ENCODE measurements around the gene ALDH3B1.

DNA sequence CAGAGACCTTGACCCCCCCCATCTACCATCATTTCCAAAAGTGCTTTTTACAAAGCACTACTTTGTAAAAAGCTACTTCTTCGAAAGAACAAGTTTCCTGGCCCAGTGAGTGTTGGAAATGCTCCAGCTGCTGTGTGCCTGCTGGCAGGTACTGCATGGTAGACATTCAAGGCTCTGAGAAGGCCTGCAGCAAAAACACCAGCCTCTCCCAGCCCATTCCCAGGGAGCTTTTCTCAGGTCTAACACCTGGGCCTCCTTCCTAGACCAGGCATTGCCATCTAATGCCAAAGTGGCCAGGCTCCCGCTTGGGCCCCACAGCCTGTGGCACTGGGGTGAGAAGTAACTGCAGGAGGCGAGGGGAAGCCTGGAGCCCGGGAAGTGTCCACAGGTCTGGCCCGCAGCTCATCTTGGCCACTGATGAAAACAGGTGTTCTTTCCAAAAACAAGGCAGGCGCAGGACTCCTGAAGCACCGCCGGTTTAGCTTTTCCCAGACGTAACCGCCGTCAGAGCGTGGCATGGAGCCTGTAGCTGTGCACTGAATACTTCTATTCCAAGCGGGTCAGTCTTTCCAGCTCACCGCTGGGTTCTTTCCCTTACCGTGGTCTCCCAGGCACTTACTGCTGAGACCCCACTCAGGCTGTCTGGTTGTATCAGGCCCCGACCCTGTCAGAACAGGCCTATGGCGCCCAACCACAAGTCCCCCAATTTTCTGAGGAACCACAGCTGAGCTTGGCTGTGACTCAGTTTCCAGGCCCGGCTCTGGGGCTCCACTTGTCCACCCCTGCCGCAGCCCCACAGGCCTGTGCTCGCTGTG lies 27.5 kb downstream of the ALDH3B1 start:
- TF ChIP-seq CTCF (optimal IDR thresholded peaks at IDR 0.05 in 1 of 3, IDR thresholded peaks at IDR 0.05 in 1 of 3, conservative IDR thresholded peaks at IDR 0.05 in 1 of 3; ENCODE audit: extremely low read depth in 1 of 3, insufficient read depth in 2 of 3, low read length in 3 of 3) = no peak
- no peak for TF ChIP-seq EZH2 (IDR thresholded peaks at IDR 0.05; ENCODE audit: low read length)
